ENCODE data around the gene PTS. TPM values are rescaled to one million over a fixed set of nuclear protein-coding genes. Genes with fewer than 3 reads are reported as not detected.

PTS gene
- total and polyA plus RNA-seq, 9 of the 15 experiments (the other 6 are each of a cell fraction or from before 2014, with no cell fraction given), result 27.1 to 72.7 (median 41.1) TPM

GRCh38 chr11:112195951-112196351 lies 30.3 kb upstream of the PTS start:
- H3K4me2 ChIP-seq (ENCODE audit: insufficient read depth, low read length), result no peak overlapping the region
- no peak overlapping the region for H3K27ac ChIP-seq (ENCODE audit: extremely low read depth, low read depth, low read length)
- H3K9ac ChIP-seq (ENCODE audit: insufficient read depth in 1 of 2, low read depth in 2 of 2, low read length in 2 of 2), result no peak overlapping the region
- no TSS peak for BruUV-seq (replicated peaks)
- intact Hi-C loops (cut with micrococcal nuclease), result no loop called here
- ChIA-PET POLR2A (interaction anchor here (0.7 kb wide), 1 partner anchor 853 kb away, joined by 3 read pairs; no protein-coding TSS in a partner anchor), CTCF (ENCODE audit: low intra/inter-chr PET ratio) (interaction anchor here (0.6 kb wide), 1 partner anchor 65 kb away, joined by 3 read pairs; no protein-coding TSS in a partner anchor)
- no peaks in the 10 kb centered on the region for H3K27me3 ChIP-seq (ENCODE audit: control insufficient read depth in 2 of 2, insufficient read depth in 2 of 2, low read length in 2 of 2)
- H3K79me2 ChIP-seq (ENCODE audit: control insufficient read depth, insufficient read depth, low read length), result no peaks in the 10 kb centered on the region
- H4K20me1 ChIP-seq (replicated peaks; ENCODE audit: control insufficient read depth, insufficient read depth, low read length), result no peaks in the 10 kb centered on the region
- ATAC-seq (peak; percentile 29; the same call in 1 of the 3 replicates), DNase-seq (ENCODE audit: extremely low read depth in 1 of 4, low spot score in 3 of 4) (no peak), FAIRE-seq (no peak)
- in situ Hi-C loops (cut with MboI), result no loop called here
- no peaks in the 10 kb centered on the region for H3K9me3 ChIP-seq (replicated peaks; ENCODE audit: control insufficient read depth, insufficient read depth, low read depth, low read length)
- H3K9me1 ChIP-seq (ENCODE audit: control insufficient read depth, insufficient read depth, low read length), result no peaks in the 10 kb centered on the region
- H3K36me3 ChIP-seq (ENCODE audit: control insufficient read depth, insufficient read depth, low read length), result no peaks in the 10 kb centered on the region
- TF ChIP-seq PREB (CRISPR knock-in tag; IDR thresholded peaks at IDR 0.05), result no peak
- TF ChIP-seq MYC (IDR thresholded peaks at IDR 0.05; ENCODE audit: low read depth, low read length), result no peak
- no peak for TF ChIP-seq MYC (CRISPR knock-in tag; IDR thresholded peaks at IDR 0.05; ENCODE audit: borderline replicate concordance, low read depth)
- no peak for TF ChIP-seq ZC3H11A (IDR thresholded peaks at IDR 0.05; ENCODE audit: low read depth, low read length)
- no peak for TF ChIP-seq CCNT2 (IDR thresholded peaks at IDR 0.05; ENCODE audit: borderline replicate concordance, extremely low read depth, insufficient read length, low read depth, low read length)
- TF ChIP-seq KLF1 (tag; IDR thresholded peaks at IDR 0.05), result peak; percentile 74; the same call in 1 of the 2 replicates
- H2AFZ ChIP-seq (ENCODE audit: low read depth, low read length), result no peak overlapping the region
- H3K4me3 ChIP-seq, result no peak overlapping the region
- H3K4me1 ChIP-seq (replicated peaks in 1 of 2; ENCODE audit: control insufficient read depth in 2 of 2, insufficient read depth in 2 of 2, low read length in 2 of 2), result no peaks in the 10 kb centered on the region
- WGBS (ENCODE audit: insufficient coverage, low coverage, missing lambda C conversion rate), result 0% methylated on average over 2 of the region's 2 CpGs

Measured in K562 (cell line).